Measurements from ENCODE around the gene NINJ2. TPM values are rescaled to one million over a fixed set of nuclear protein-coding genes. Genes with fewer than 3 reads are reported as not detected.

NINJ2 gene
- total RNA-seq, 2 donors from 2014 or later = 5.2 to 7.0 TPM

DNA sequence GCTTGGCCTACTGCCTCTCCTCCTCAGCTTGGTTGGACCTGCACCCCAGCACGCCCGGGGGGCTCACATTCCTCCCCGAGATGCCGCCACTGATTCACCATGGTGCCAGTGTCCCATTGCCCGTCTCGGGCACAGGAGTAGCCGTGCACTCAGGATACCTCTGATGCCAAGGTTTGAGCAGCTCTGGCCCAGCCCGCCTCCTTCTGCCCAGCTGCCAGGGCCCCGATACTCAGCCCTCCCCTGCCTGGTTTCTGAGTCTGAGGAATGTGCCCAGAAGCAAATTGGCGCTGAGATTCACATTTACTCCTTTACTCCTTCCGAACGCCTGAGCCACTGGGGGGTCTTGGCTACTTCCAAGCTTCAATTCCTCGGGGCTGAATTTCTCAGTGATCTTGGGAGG, 63.5 kb downstream of the NINJ2 start:
- DNase-seq = peak; percentile 12

DNA sequence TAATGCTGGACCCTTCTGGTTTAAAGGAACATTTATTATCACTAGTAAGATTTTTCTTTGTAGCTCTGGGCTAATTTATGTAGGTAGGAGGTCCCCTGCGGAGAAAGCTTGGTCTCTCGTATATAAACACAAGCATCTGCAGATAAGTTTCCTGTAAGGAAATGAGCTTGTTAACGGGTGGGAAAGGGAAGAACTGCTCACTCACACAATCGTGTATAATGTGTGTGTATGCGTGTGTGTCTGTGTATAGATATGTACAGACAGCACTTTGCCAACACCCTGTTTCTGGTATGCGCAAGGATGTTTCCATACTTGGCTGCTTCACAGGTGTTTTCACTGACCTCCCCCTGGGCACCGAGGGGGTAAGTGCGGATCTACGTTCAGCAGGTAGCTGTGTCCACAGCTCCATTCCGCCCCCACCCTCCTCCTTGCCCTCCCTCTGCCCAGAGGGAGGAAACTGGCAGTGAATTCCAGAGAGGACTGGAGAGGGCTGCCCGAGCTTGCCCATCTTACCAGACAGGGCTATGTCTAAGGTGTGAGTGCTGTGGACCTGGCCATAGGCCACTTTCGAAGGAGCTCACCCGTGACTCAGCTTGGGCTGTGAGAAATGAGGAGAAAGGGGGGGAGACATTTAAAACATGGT, 65.2 kb downstream of the NINJ2 start:
- DNase-seq (peak; percentile 10), ATAC-seq (peak; percentile 61 to 83)
- intact Hi-C loops (cut with DNase I) = no loop called here

More for the DNA sequence above, 63.5 kb downstream of the NINJ2 start:
- no peak for ATAC-seq
- intact Hi-C loops (cut with DNase I) = no loop called here

DNA sequence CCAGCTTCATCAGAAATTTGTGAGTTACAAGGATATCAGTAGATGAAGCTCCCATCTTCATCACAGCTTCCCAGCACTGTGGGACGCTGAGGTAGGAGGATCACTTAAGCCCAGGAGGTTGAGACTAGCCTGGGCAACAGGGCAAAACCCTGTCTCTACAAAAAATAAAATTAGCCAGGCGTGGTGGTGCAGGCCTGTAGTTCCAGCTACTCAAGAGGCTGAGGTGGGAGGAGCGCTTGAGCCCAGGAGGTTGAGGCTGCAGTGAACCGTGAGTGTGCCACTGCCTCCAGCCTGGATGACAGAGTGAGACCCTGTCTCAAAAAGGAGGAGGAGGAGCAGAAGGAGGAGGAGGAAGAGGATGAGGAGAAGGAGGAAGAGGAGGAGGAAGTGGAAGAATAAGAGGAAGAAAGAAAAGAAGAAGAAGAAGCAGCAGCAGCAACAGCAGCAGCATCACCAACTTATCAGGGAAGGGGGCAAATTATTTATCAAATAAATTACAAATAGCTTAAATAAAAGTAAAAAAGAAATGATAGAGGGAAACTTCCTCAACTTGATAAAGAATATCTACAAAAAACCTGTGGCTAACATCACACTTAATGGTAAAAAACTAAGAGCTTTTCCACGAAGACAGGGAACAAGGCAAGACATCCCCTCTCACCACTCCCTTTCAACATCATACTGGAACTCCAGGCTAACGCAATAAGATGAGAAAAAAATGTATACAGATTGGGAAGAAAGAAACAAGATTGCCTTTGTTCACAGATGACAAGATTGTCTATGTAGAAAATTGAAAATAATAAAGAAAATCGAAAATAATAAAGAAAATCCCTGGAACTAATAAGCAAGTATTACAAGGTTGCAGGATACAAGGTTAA, 69.6 kb downstream of the NINJ2 start:
- ATAC-seq (no peak), DNase-seq (peak; percentile 12)
- intact Hi-C loops (cut with DNase I) = loop anchor here in 1 of 2 donors (5.0 kb wide), 1 partner anchor 134 kb away; no protein-coding TSS in a partner anchor

DNA sequence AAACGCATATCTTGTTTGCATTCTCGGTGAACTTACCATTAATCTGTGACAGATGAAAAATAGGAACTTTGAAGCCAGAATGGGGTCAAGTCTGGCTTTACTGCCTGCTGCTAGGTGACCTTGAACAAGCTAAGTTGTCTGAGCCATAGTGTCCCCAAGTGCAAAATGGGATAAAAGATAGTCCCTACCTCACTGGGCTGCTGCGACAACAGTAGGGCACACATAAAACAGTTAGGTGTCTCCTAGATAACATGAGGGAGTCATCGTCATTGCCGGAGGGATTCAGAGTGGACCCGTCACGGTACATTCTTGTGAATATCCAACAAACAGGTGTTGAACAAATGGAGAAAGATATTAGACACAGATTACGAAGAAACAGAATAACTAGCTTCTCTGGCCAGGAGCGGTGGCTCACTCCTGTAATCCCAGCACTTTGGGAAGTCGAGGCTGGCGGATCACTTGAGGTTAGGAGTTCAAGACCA, 71.2 kb downstream of the NINJ2 start:
- intact Hi-C loops (cut with DNase I) = loop anchor here in 1 of 2 donors (5.0 kb wide), 1 partner anchor 135 kb away; no protein-coding TSS in a partner anchor
- no peak for DNase-seq
- ATAC-seq = peak in 1 of 2 donors; percentile 9

DNA sequence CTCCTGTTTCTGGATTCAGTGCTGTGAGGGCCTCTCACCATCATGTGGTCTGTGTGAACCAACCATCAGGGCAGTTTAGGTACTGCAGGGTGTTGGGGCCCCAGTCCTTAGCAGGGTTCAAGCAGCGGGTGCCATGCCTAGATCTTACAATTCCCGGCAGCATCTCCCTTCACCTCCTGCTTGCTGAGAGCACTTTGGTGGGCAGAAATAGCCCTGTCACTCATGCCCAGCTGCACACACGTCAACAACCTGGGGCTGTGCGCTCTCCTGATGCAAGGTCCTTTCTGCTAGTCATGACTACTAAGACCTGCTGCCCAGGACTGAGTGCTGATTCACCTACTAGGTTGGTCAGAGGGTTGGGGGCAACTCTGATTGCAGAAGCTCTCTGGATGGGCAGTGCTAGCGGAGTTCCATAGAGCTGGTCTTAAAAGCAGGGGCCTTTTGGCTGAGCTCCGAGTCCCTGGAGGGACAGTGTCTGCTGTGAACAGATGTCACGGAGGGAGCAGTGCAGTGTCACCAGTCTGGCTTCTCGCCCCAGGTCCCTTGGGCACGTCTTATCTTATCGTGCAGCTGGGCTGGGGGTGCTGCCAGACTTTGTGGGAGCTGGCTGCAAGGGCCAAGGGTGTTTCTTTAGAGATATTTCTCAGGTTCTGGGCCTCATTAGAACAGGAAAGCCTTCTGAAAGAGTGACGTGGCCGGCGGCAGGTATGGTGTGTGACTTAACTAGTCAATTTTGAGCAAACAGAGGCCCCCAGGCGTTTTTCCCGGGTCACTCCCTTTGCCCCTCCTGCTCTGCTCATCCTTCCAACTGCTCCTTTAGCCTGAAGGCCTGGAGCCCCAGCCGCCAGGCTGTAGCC, 71.8 kb downstream of the NINJ2 start:
- intact Hi-C loops (cut with DNase I) = loop anchor here in 1 of 2 donors (5.0 kb wide), 1 partner anchor 136 kb away; no protein-coding TSS in a partner anchor
- peak; percentile 90 to 93 for ATAC-seq
- peak; percentile 88 for DNase-seq

DNA sequence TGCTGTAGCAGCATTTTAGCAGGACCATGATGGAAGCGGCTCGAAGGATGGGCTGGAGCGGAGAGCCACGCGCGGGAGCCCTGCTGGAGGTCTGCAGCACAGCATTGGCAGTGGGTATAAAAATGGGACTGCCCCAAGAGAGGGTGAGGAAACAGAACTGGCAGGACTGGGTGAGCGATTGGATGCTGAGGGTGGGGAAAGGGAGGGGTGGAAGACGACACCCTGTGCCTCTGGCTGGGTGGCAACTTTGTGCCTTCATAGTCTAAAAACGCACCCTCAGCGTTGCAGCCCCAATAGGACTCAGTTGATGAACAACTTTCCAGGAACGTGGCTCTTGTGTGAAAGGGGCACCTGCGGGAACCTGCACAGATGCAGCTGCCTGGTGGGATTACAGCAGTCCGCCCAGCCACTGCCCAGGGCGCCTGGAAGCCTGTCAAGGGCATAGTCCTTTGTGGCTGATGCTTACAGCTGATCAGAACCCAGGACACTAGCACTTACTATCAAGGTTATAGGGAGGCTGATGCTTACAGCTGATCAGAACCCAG, 73.0 kb downstream of the NINJ2 start:
- DNase-seq (peak; percentile 29), ATAC-seq (peak; percentile 7 to 25)

DNA sequence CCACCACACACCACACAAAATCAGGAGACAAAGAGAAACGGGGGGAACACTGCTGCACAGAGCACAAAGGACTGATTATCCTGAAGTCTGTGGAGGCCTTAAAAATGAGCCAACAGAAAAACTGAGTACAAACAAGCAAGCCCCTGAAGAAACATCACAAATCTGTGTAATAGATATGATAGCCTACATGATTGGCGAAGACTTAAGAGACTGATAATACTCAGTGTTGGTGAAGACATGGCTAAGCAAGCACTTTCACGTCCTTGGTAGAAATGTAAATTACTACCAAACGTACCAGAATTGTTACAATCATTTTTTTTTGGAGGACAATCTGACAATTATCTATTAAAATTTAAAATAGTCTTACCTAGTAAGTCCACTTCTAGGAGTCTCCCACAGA, 74.6 kb downstream of the NINJ2 start:
- ATAC-seq (no peak), DNase-seq (no peak)
- intact Hi-C loops (cut with DNase I) = loop anchor here in 1 of 2 donors (10.0 kb wide), 1 partner anchor 56 kb away; no protein-coding TSS in a partner anchor

More for the DNA sequence above, 73.0 kb downstream of the NINJ2 start:
- intact Hi-C loops (cut with DNase I) = loop anchor here in 1 of 2 donors (5.0 kb wide), 1 partner anchor 137 kb away; no protein-coding TSS in a partner anchor

DNA sequence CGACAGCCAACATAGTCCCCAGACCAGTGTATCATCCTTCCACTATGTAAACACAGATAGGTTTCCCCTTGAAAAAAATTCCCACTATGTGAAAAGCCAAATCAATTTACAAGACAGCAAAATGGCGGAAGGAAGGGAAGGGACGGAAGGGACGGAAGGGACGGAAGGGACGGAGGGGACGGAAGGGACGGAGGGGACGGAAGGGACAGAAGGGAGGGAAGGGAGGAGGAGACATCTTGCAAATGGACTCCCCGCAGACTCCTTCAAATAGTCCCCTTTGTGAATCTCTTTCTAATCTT, 75.3 kb downstream of the NINJ2 start:
- DNase-seq (peak; percentile 3), ATAC-seq (no peak)
- intact Hi-C loops (cut with DNase I) = loop anchor here in 1 of 2 donors (10.0 kb wide), 1 partner anchor 57 kb away; no protein-coding TSS in a partner anchor

DNA sequence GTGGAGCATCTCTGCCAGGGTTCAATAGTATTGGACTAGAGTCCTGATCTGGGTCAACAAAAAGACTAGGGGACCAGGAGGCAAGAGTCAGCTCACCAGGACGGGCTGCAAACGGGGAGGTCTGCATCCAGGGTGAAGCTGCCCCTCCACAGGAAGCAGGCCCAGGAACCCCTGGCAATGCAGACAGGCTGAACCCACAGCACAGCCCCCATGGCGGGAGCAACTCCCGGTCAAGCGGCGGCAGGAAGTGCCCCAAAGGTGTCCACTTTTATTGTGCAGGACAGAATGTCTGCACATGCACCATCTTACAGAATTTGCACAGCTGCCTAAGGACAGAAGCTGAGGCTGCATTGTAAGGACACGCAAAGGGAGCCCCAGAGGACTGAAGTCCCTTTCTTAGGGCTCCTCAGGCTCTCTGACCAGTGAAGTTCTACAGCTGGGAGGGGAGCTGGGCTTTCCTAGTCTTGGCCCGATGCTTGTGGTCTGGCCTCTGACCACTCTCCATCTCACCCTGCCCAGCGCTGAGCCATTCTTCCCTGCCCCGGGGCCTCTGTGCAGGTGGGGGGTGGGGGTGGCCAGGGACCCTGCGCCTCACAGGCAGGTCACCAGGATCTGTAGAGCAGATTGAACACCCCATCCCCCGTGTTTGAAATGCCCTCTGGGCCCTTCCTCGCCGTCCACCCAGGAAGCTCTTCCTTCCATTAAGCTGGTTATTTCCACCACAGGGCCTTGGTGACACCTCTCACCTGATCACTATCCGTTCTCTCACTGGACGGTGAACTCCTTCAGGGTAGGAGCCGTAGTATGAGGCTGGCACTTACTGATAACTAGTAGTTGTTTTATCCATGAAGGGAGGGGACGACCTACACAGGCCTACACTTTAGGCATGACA, 75.9 kb downstream of the NINJ2 start:
- ATAC-seq (no peak), DNase-seq (peak; percentile 14)
- intact Hi-C loops (cut with DNase I) = loop anchor here in 1 of 2 donors (10.0 kb wide), 1 partner anchor 57 kb away; no protein-coding TSS in a partner anchor

DNA sequence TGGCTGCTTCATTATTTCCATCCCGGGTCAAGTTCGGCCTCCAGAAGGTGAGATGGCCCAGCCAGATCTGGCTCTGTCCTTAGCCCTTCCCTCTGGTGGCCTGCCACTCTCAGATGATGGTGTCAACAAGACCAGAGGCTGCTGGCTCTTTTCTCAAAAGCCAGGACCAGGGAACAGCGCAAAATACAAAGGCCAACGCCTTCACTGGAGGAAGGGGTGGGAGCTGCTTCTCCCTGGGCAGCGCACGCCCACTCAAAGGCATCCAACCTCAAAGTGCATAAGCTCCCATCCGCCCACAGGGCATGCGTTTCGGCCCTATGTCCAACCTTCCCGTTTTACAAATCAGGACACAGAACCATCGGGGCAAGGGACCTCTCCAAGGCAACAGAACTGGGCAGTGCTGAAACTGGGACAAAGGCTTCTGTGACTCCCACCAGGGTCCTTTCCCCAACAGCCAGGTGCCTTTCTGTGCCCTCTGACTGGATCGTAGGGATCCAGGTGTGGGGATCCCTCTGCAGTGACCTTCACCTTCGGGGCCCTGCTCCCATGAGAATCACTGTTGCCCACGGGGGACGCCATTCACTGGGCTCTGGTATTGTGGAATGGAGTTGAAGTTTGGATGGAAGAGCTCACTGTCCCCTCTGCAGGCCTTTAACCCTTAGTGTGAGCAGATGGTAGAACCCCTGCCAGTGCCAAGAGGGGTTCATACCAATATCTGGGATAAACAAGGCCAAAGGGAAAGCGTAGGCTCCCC, 76.8 kb downstream of the NINJ2 start:
- ATAC-seq = no peak
- intact Hi-C loops (cut with DNase I) = loop anchor here in 1 of 2 donors (10.0 kb wide), 1 partner anchor 58 kb away; no protein-coding TSS in a partner anchor
- peak; percentile 21 for DNase-seq

DNA sequence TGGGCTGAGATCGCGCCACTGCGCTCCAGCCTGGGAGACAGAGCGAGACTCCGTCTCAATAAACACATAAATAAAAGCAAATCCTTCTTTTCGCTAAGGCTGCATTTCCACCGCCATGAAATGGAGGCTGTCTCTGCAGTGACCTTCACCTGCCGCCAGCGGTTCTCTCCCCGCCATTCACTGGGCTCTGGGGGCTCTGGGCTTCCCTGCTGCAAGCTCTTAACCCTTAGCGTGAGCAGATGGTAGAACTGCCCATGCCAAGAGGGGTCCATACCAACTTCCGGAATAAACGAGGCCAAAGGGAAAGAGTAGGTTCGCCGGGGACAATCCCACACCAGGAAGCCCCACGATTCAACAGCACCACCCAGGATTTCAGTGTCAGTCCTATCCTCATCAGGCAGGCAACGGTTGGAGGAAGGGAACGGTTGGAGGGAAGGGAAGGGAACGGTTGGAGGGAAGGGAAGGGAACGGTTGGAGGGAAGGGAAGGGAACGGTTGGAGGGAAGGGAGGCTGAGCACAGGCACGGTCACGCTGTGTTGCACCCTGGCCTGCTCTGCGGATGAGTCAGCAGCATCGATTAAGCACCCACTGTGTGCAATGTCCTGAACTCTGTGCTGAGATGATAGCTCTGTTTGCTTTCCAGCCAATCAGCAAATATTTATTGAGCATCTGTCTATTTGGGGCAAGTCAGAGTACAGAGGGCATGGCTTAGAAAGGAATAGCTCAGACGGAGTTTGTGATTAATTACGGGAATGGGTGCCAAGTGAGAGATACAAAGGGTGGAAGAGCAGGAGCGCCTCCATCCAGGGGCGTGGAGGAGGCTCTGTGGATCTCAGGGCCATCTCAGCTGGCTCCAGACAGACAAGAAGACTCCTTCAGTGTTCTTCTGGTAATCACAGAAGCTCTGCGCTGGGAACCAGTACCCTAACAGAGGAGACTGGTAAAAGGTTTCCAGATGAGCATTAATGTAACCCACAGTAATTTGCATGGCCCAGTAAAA, 77.9 kb downstream of the NINJ2 start:
- intact Hi-C loops (cut with DNase I) = loop anchor here in 1 of 2 donors (10.0 kb wide), 1 partner anchor 59 kb away; no protein-coding TSS in a partner anchor
- ATAC-seq (no peak), DNase-seq (peak; percentile 9)

DNA sequence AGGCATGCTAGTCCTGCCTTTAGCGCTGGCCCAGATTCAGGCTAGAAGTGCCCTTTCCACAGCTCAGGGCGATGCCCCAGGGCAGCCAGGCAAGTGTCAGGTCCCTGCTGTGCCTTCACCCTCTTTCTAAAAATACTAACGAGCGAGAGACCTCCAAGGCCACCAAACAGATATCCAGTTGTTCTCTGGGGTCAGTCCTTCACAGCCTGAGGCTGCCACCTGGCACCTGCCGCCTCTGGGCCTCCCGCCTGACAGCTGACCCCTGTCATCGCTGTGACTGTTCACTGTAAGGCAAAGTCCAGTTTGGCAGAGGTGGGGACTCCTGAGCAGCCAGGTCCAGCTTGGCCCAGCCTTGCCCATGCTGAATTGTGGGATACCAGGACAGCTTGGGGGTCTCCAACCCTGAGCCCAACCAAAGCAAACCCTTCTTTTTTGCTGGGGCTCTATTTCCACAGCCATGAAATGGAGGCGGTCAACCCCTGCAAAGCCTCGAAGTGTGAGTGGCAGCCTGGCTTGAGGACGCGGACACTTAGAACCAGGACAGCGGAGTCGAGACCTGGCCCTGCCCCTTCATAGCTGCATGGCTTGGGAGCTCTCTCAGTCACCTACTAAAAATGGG, 79.9 kb downstream of the NINJ2 start:
- DNase-seq (peak; percentile 71), ATAC-seq (peak; percentile 88 to 95)
- intact Hi-C loops (cut with DNase I) = loop anchor here in 1 of 2 donors (10.0 kb wide), 1 partner anchor 61 kb away; no protein-coding TSS in a partner anchor

DNA sequence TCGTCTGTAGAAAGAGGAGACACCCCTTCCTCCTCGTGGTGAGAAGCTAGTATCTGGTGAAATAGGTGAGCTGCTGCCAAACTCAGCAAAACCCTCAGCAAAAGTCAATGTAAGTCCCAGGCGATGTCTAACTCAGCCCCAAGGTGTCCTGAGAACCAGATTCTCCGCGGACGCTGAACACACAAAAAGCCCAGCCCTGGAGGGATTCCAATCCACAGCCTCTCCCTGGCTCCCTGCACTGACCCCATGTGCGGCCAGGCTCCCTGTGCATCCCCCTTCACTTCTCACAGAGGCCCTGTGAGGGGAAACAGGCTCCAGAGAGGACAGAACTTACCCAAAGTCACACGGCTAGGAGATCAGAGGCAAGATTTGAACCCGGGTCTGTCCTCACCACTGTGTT, 81.5 kb downstream of the NINJ2 start:
- ATAC-seq (no peak), DNase-seq (peak; percentile 18)
- intact Hi-C loops (cut with DNase I) = loop anchor here in 1 of 2 donors (10.0 kb wide), 1 partner anchor 63 kb away; no protein-coding TSS in a partner anchor

DNA sequence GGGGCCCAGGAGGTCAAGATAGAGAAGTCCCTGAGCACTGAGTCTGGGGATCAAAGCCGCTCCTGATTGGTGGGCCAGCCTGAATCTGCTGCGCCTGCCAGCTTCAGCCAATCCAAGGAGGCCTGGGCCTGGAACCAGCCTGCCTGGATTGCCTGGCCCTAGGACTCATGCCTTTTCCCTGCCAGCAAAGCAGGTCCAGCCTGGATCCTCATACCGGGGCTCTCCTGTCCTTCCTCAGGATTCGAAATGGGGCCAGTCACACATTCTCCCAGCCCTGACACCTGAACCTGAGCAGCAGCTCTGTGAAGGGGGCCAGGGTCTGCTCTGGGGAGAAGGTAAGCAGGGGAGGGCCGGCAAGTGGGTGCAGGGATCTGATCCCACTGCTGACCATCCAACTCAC, 81.9 kb downstream of the NINJ2 start:
- intact Hi-C loops (cut with DNase I) = loop anchor here in 1 of 2 donors (10.0 kb wide), 1 partner anchor 63 kb away; no protein-coding TSS in a partner anchor
- DNase-seq = peak; percentile 17
- ATAC-seq = no peak

DNA sequence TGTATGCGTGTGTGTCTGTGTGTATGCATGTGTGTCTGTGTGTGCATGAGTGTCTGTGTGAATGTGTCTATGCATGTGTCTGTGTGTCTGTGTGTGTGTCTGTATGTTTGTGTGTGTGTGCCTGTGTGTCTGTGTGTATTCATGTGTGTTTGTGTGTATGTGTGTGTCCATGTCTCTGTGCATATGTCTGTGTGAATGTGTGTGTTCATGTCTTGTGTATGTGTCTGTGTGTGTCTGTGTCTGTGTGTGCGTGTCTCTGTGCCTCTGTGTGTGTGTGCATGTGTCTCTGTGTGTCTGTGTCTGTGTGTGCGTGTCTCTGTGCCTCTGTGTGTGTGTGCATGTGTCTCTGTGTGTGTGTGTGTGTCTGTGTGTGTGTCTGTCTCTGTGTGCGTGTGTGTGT, 82.4 kb downstream of the NINJ2 start:
- ATAC-seq (no peak), DNase-seq (no peak)
- intact Hi-C loops (cut with DNase I) = loop anchor here in 1 of 2 donors (10.0 kb wide), 1 partner anchor 64 kb away; no protein-coding TSS in a partner anchor

Data from left cardiac atrium (tissue), 4 donors.